Measurements from ENCODE around the gene MEI1.

DNA sequence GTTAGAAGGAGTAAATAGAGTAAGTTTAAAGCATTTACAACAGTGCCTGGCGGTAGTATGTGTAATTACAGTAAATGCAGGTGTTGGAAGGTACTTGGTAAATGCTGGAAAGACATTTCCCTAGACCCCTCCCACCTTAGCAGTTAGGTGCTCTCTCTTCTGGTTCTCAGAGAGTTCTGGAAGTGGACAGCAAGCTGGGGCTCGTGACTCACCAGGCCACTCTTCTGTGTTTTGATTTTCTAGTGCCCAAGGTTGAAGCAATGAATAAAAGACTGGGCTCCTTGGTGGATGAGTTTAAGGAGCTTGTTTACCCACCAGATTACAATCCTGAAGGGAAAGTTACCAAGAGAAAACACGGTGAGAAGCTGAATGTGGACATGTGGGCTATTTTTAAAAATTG, 38.2 kb upstream of the MEI1 start:
- TF ChIP-seq POLR2A (IDR thresholded peaks at IDR 0.05) (no peak), CTCF (IDR thresholded peaks at IDR 0.05) (no peak), POLR2AphosphoS5 (IDR thresholded peaks at IDR 0.05) (no peak)
